Fibroblast of gingiva (primary cell): Measurements from ENCODE around the gene FAIM.
"Not testable (repeated sequence)": the region's sequence is repeated elsewhere in the genome, so short reads cannot be mapped to it uniquely, and the experiment has no call there.

ENCODE experiments used
- DNase-seq: peaks from one replicate; pipeline ENCODE4 v3.0.0-alpha.2; 2011; ENCODE audit warnings: low read depth

FAIM gene

DNA sequence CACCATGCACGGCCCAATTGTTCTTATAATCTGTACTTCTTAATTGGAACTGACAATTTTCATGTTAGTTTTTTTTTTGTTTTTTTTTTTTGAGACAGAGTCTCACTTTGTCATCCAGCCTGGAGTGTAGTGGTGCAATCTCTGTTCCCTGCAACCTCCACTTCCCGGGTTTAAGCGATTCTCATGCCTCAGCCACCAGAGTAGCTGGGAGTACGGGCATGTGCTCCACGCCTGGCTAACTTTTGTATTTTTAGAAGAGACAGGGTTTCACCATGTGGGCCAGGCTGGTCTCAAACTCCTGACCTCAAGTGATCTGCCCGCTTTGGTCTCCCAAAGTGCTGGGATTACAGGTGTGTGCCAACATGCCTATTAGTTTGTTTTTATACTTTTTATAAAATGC, 72.4 kb downstream of the FAIM start:
- not testable (repeated sequence) for DNase-seq

GRCh38 chr3:138681463-138682220, 73.1 kb downstream of the FAIM start:
- no peak for DNase-seq

DNA sequence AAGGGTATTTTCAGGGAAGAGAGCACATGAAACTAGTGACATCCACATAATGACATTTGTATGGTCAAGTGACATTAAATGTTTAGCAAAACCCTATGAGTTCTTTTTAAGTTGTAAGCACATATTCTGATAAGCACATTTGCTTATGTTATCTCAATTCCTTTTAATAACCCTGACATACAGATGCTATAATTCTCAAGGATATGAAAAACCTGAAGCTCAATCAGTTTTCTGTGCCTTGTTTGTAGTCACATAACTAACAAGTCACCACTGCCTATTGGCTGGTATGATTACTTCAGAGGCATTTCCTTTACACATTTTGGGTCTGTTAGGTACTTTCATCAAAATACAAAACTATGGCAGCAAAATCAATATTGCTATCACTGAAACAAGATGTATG, 74.1 kb downstream of the FAIM start:
- DNase-seq, result no peak
